ENCODE results near the gene EGFLAM. TPM values are rescaled to one million over a fixed set of nuclear protein-coding genes. Genes with fewer than 3 reads are reported as not detected.

Gene EGFLAM
- total RNA-seq, 2 donors from 2014 or later, result not detected

DNA sequence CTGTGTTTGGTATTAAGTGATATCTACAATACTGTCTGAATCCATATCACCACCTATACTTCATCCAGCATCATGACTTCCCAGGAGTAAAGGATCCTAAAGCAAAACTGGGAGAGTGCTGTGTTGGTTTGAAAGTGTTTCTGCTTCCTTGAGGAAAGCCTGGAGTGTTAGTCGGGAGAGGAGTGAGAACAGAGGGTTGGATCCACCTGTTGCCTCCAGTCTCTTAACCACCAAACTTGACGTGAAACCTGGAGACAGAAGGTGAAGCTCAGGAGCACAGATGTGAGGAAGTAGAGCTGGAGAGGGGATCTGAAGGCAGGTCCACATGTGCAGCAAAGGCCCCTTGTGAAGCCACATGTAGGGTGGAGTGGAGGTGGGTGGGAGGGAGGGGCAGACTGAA lies 88.2 kb downstream of the EGFLAM start:
- Mint-ChIP-seq H3K4me3 (no peak overlapping the region), H3K4me1 (ENCODE audit: low read depth) (peaks cover 13% of the 10 kb centered on the region), H3K36me3 (ENCODE audit: insufficient read depth in 2 of 2) (no peaks in the 10 kb centered on the region), H3K27ac (no peak overlapping the region), H3K9me3 (no peaks in the 10 kb centered on the region), H3K27me3 (ENCODE audit: low read depth) (peaks cover 6% of the 10 kb centered on the region)
- ATAC-seq (replicated peaks in 1 of 2) (no peak), DNase-seq (no peak)

GRCh38 chr5:38347040-38347763 lies 88.8 kb downstream of the EGFLAM start:
- no peaks in the 10 kb centered on the region for H3K9me3 Mint-ChIP-seq
- no peaks in the 10 kb centered on the region for H3K36me3 Mint-ChIP-seq (ENCODE audit: insufficient read depth in 2 of 2)
- H3K27ac Mint-ChIP-seq, result no peak overlapping the region
- DNase-seq (no peak), ATAC-seq (replicated peaks in 1 of 2) (no peak)
- H3K4me3 Mint-ChIP-seq, result no peak overlapping the region
- H3K27me3 Mint-ChIP-seq (ENCODE audit: low read depth), result no peaks in the 10 kb centered on the region
- peaks cover 13% of the 10 kb centered on the region for H3K4me1 Mint-ChIP-seq (ENCODE audit: low read depth)

GRCh38 chr5:38347896-38348295 lies 89.5 kb downstream of the EGFLAM start:
- Mint-ChIP-seq H3K9me3 (no peaks in the 10 kb centered on the region), H3K27ac (no peak overlapping the region), H3K4me3 (no peak overlapping the region), H3K36me3 (ENCODE audit: insufficient read depth in 2 of 2) (no peaks in the 10 kb centered on the region), H3K27me3 (ENCODE audit: low read depth) (no peaks in the 10 kb centered on the region), H3K4me1 (ENCODE audit: low read depth) (peaks cover 13% of the 10 kb centered on the region)
- no peak for DNase-seq
- ATAC-seq (replicated peaks in 1 of 2), result no peak

GRCh38 chr5:38360323-38361061 lies 102.1 kb downstream of the EGFLAM start:
- no peak for ATAC-seq (replicated peaks in 1 of 2)
- H3K9me3 Mint-ChIP-seq, result no peaks in the 10 kb centered on the region

DNA sequence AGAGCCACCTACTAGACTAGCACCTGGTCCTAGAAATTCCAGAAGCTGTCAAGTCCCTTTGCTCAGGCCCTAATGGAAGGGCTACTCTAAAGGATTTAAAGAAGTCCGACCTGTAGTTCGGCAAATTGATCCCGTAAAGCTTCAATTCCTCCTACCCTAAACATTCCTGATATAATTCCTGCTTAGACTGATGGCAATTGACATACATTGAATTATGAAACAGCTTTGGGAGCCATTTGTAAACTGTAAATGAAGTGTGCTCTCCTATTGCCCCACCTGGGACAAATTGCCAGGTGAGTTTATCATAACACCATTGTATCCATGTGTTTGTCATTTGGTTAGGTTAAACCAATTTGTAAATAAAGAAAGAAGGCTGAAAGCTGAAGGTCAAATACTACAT lies 104.4 kb downstream of the EGFLAM start:
- H3K27me3 Mint-ChIP-seq (ENCODE audit: low read depth), result peaks cover 7% of the 10 kb centered on the region

More at GRCh38 chr5:38360323-38361061, 102.1 kb downstream of the EGFLAM start:
- H3K27ac Mint-ChIP-seq, result no peak overlapping the region
- H3K36me3 Mint-ChIP-seq (ENCODE audit: insufficient read depth in 2 of 2), result no peaks in the 10 kb centered on the region
- H3K27me3 Mint-ChIP-seq (ENCODE audit: low read depth), result peaks cover 7% of the 10 kb centered on the region
- H3K4me1 Mint-ChIP-seq (ENCODE audit: low read depth), result no peaks in the 10 kb centered on the region
- no peak for DNase-seq
- H3K4me3 Mint-ChIP-seq, result no peak overlapping the region

GRCh38 chr5:38364825-38365224 lies 106.5 kb downstream of the EGFLAM start:
- no peak overlapping the region for H3K4me3 Mint-ChIP-seq
- DNase-seq (no peak), ATAC-seq (replicated peaks in 1 of 2) (no peak)
- no peak overlapping the region for H3K27ac Mint-ChIP-seq
- H3K36me3 Mint-ChIP-seq (ENCODE audit: insufficient read depth in 2 of 2), result no peaks in the 10 kb centered on the region
- H3K4me1 Mint-ChIP-seq (ENCODE audit: low read depth), result peaks cover 17% of the 10 kb centered on the region
- no peaks in the 10 kb centered on the region for H3K9me3 Mint-ChIP-seq
- peaks cover 7% of the 10 kb centered on the region for H3K27me3 Mint-ChIP-seq (ENCODE audit: low read depth)

More for the DNA sequence above, 104.4 kb downstream of the EGFLAM start:
- Mint-ChIP-seq H3K4me3 (no peak overlapping the region), H3K9me3 (no peaks in the 10 kb centered on the region), H3K27ac (no peak overlapping the region), H3K36me3 (ENCODE audit: insufficient read depth in 2 of 2) (no peaks in the 10 kb centered on the region), H3K4me1 (ENCODE audit: low read depth) (peaks cover 4% of the 10 kb centered on the region)
- ATAC-seq (replicated peaks in 1 of 2), result no peak
- no peak for DNase-seq

DNA sequence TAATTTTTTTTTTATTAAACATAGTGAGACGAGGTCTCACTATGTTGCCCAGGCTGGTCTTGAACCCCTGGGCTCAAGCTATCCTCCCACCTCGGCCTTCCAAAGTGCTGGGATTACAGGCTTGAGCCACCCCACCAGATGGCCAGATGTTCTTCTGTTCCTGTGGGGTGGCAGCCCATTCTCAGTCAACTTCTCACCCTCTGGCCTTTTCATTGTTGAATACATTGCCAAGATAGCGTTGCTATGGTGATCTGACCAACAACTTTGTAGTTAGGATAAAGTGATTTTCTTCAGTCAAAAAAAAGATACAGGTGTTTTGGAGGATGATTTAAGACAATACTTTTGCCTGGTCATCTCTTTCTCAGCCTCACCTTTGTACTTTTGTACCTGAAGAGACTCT lies 109.1 kb downstream of the EGFLAM start:
- Mint-ChIP-seq H3K4me3 (no peak overlapping the region), H3K9me3 (no peaks in the 10 kb centered on the region), H3K27ac (no peak overlapping the region), H3K4me1 (ENCODE audit: low read depth) (peaks cover 17% of the 10 kb centered on the region), H3K27me3 (ENCODE audit: low read depth) (peaks cover 7% of the 10 kb centered on the region), H3K36me3 (ENCODE audit: insufficient read depth in 2 of 2) (no peaks in the 10 kb centered on the region)
- no peak for DNase-seq
- no peak for ATAC-seq (replicated peaks in 1 of 2)

DNA sequence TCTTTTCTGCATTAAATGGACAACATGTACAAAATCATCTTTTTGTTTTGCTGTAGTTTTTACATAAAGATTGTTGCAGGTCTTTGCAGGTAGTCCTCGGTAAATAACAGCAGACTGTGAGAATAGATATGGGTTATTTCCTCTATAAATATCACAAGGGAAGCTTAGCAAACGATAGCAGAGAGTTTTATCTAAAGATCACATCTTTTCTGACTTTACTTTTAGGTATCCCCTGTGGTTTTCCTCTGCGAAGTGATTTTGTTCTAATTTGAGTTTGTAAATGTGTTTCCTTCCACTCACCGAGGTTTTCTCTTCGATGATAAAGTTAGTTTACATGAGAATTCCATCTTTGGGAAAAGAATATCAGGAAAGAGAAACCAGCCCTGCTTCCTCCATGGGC lies 109.6 kb downstream of the EGFLAM start:
- DNase-seq, result no peak
- ATAC-seq (replicated peaks in 1 of 2), result no peak
- Mint-ChIP-seq H3K4me3 (peak overlapping the region in 1 of 2 donors; percentile 27), H3K36me3 (ENCODE audit: insufficient read depth in 2 of 2) (no peaks in the 10 kb centered on the region), H3K27ac (no peak overlapping the region), H3K9me3 (no peaks in the 10 kb centered on the region), H3K27me3 (ENCODE audit: low read depth) (peaks cover 7% of the 10 kb centered on the region), H3K4me1 (ENCODE audit: low read depth) (peaks cover 17% of the 10 kb centered on the region)

DNA sequence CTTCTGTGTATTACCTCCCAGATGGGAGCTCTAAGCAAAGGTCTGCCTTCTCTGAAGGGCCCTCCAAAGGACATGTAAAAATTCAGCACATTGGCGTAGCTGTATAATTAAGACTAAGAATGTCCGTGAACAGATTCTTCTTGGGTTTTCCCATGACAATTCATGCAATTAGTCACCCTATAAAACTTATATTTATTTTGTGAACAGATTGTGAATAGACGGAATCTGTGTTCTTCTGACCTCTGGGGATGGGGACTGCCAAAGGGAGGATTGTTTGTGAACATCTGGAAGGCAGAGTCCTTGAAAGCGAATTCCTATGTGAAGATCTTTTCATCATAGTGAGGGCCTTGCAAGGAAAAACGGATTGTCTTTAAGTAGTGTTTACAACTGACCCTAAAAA lies 111.3 kb downstream of the EGFLAM start:
- Mint-ChIP-seq H3K9me3 (no peaks in the 10 kb centered on the region), H3K27ac (no peak overlapping the region), H3K36me3 (ENCODE audit: insufficient read depth in 2 of 2) (no peaks in the 10 kb centered on the region), H3K27me3 (ENCODE audit: low read depth) (no peaks in the 10 kb centered on the region), H3K4me1 (ENCODE audit: low read depth) (peaks cover 17% of the 10 kb centered on the region), H3K4me3 (no peak overlapping the region)
- DNase-seq (no peak), ATAC-seq (replicated peaks in 1 of 2) (no peak)

- Mint-ChIP-seq H3K9me3 (no peaks in the 10 kb centered on the region), H3K36me3 (ENCODE audit: insufficient read depth in 2 of 2) (no peaks in the 10 kb centered on the region), H3K4me3 (no peak overlapping the region), H3K27me3 (ENCODE audit: low read depth) (no peaks in the 10 kb centered on the region), H3K4me1 (ENCODE audit: low read depth) (peaks cover 17% of the 10 kb centered on the region), H3K27ac (no peak overlapping the region)
- ATAC-seq (replicated peaks in 1 of 2) (no peak), DNase-seq (no peak)
These were observed 112.2 kb downstream of the EGFLAM start for GRCh38 chr5:38370358-38371100.

GRCh38 chr5:38371596-38371995 lies 113.2 kb downstream of the EGFLAM start:
- no peaks in the 10 kb centered on the region for H3K9me3 Mint-ChIP-seq
- H3K27me3 Mint-ChIP-seq (ENCODE audit: low read depth), result no peaks in the 10 kb centered on the region
- ATAC-seq (replicated peaks in 1 of 2), result no peak
- H3K36me3 Mint-ChIP-seq (ENCODE audit: insufficient read depth in 2 of 2), result no peaks in the 10 kb centered on the region
- no peak for DNase-seq
- peaks cover 21% of the 10 kb centered on the region for H3K4me1 Mint-ChIP-seq (ENCODE audit: low read depth)
- H3K4me3 Mint-ChIP-seq, result no peak overlapping the region
- no peak overlapping the region for H3K27ac Mint-ChIP-seq

DNA sequence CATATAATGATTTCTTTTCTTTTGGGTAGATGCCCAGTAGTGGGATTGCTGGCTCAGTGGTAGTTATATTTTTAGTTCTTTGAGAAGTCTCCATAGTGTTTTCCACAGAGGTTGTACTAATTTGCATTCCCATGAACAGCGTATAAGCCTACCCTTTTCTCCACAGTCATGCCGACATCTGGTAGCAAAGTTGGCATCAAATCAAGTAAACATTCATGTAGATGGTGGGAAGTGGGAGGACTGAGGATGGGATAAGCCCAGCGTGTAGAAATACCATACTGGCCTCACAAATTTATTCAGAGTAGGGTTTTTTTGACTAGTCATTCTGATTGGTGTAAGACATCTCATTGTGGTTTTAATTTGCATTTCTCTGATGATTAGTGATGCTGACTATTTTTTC lies 115.4 kb downstream of the EGFLAM start:
- DNase-seq (no peak), ATAC-seq (replicated peaks in 1 of 2) (no peak)
- Mint-ChIP-seq H3K4me1 (ENCODE audit: low read depth) (peaks cover 25% of the 10 kb centered on the region), H3K27me3 (ENCODE audit: low read depth) (peaks cover 14% of the 10 kb centered on the region), H3K4me3 (no peak overlapping the region), H3K27ac (no peak overlapping the region), H3K36me3 (ENCODE audit: insufficient read depth in 2 of 2) (no peaks in the 10 kb centered on the region), H3K9me3 (no peaks in the 10 kb centered on the region)

DNA sequence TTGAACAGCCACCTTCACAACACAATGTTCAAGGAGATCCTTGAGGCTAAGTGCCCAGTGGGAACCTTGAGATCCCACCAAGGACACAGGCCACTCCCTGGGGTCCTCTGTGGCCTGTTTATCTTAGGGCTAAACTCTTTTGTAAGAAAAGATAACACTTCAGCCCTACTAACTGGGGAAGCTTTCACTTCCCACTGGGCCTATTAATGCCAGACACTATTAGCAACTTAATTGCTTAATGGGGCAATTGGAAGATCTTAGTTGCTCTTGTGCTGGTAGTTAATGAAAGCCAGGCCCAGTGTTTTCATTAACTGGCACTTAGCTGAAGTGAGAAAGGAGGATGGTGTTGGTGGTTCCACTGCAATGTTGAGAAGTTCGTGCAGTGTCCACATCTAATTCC lies 117.1 kb downstream of the EGFLAM start:
- Mint-ChIP-seq H3K27ac (no peak overlapping the region), H3K9me3 (no peaks in the 10 kb centered on the region)

More for the DNA sequence above, 117.1 kb downstream of the EGFLAM start:
- Mint-ChIP-seq H3K4me1 (ENCODE audit: low read depth) (peaks cover 32% of the 10 kb centered on the region), H3K36me3 (ENCODE audit: insufficient read depth in 2 of 2) (no peaks in the 10 kb centered on the region), H3K4me3 (no peak overlapping the region), H3K27me3 (ENCODE audit: low read depth) (peaks cover 24% of the 10 kb centered on the region)
- no peak for ATAC-seq (replicated peaks in 1 of 2)
- no peak for DNase-seq
